DOHH2 (cell line): ENCODE measurements around the gene SYCE1.

Experiments used
- CTCF ChIP-seq: fragments of 200-600 bp; sonication (generic); IDR thresholded peaks from one replicate; pipeline ENCODE4 v1.5.1; 2014; ENCODE audit warnings: antibody characterized with exemption, mild to moderate bottlenecking, low read depth, low read length; ENCODE audit not compliant: poor library complexity, severe bottlenecking
- EZH2phosphoT487 ChIP-seq: fragments of 200-600 bp; sonication (generic); IDR thresholded peaks from 2 replicates; pipeline ENCODE4 v1.6.1; 2017; ENCODE audit warnings: borderline replicate concordance, mild to moderate bottlenecking, antibody characterized with exemption, low read length, moderate library complexity, mixed read lengths

- no peak for TF ChIP-seq CTCF
- TF ChIP-seq EZH2phosphoT487 = no peak
Observed at GRCh38 chr10:133528296-133528844, 37.0 kb downstream of the SYCE1 start.
